CD4-positive, alpha-beta T cell treated with Interleukin-21 for 1 hour (primary cell): Measurements from ENCODE around the gene TFDP1.

Experiments used
- DNase-seq: peaks from one replicate; pipeline ENCODE4 v3.0.0-alpha.2; 2020

Gene TFDP1

GRCh38 chr13:113669231-113669754, 84.7 kb downstream of the TFDP1 start:
- DNase-seq: no peak

GRCh38 chr13:113669755-113670341, 85.3 kb downstream of the TFDP1 start:
- DNase-seq: no peak

- no peak for DNase-seq
These were observed 86.0 kb downstream of the TFDP1 start for GRCh38 chr13:113670541-113670940.

- no peak for DNase-seq
These were observed 86.8 kb downstream of the TFDP1 start for GRCh38 chr13:113671066-113672001.

- DNase-seq: no peak
These were observed 87.6 kb downstream of the TFDP1 start for GRCh38 chr13:113672002-113672651.
